GM12801 (cell line): ENCODE data around the gene ABLIM1.

Experiments
- TF ChIP-seq, protein P1 (sequence below): IDR thresholded peaks from one replicate; pipeline ENCODE4 v1.5.1; 2011; ENCODE audit warnings: control low read depth; ENCODE audit not compliant: insufficient read length; ENCODE audit errors: extremely low read depth

ABLIM1 gene

DNA sequence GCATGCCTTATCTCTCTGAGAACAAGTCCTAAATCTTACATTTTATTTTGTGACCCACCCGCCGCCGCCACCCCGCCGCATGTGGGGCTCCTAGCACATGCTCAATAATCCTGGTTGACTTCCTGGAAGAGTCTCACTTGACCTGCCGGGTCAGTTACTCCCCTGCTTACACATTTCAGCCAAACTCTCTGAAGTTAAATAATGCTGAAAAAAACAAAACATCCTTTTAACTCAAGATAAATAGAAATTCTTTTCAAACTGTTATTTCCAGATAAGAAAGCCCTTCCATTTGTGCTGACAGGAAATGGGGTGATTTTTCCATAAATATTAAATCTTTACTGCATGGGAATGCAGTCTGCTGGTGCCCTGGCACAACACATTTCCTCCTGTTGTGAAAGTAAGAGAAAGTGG is 123.5 kb downstream of the ABLIM1 start:
- TF ChIP-seq, protein P1, sequence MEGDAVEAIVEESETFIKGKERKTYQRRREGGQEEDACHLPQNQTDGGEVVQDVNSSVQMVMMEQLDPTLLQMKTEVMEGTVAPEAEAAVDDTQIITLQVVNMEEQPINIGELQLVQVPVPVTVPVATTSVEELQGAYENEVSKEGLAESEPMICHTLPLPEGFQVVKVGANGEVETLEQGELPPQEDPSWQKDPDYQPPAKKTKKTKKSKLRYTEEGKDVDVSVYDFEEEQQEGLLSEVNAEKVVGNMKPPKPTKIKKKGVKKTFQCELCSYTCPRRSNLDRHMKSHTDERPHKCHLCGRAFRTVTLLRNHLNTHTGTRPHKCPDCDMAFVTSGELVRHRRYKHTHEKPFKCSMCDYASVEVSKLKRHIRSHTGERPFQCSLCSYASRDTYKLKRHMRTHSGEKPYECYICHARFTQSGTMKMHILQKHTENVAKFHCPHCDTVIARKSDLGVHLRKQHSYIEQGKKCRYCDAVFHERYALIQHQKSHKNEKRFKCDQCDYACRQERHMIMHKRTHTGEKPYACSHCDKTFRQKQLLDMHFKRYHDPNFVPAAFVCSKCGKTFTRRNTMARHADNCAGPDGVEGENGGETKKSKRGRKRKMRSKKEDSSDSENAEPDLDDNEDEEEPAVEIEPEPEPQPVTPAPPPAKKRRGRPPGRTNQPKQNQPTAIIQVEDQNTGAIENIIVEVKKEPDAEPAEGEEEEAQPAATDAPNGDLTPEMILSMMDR: no peak

DNA sequence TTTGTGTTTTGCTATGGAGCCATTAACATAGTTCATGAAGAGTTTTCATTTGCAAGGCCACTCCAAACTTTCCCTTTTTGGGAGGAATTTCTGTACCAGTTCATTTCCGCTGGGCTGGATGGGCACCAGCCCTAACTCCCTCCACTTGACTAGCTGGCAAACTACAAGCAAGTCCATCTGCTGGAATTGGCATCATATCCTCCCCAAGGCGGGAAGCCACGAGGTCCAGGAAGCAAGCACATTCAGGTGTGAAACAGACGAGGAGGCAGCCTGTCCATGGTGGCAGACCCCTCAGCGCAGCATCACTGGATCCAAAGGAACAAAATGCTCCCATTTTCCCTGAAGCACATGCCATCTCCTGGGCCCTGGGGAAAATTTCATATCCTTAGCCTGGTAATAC is 125.8 kb downstream of the ABLIM1 start:
- TF ChIP-seq, protein P1: no peak

GRCh38 chr10:114526504-114527238 is 131.4 kb downstream of the ABLIM1 start:
- TF ChIP-seq, protein P1: no peak

- TF ChIP-seq, protein P1: no peak
These were observed 132.0 kb downstream of the ABLIM1 start for GRCh38 chr10:114526126-114526503.

GRCh38 chr10:114525368-114525949 is 132.6 kb downstream of the ABLIM1 start:
- TF ChIP-seq, protein P1: no peak

- TF ChIP-seq, protein P1: no peak
These were observed 134.2 kb downstream of the ABLIM1 start for GRCh38 chr10:114523876-114524275.

DNA sequence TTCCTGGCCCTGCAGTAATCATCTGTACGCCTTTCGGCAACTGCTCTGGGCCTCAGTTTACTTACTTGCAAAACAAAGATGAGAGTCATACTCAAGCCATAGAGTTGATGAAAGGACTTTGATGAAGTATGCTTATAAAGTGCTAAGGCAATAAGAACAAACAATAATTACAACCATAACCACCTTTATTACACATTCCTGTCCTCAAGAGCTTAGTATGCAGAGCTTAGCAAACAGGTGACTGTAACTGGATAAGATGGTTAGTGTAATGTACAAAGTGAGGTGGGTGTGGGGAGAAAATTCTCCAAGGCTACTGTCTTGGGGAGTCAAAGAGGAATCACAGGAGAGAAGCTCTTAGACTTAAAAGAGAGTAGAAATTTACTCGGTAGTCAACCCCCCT is 136.8 kb downstream of the ABLIM1 start:
- TF ChIP-seq, protein P1: no peak
